Stomach (tissue), 9 donors: ENCODE results near the gene PSD4. TPM values are rescaled to one million over a fixed set of nuclear protein-coding genes. Genes with fewer than 3 reads are reported as not detected.

Experiments
- DNase-seq, 2 donors: peaks; one replicate each; pipeline versions ENCODE4 v3.0.0 to v3.0.0-alpha.2; 2013 to 2019
- H3K27ac ChIP-seq, 5 donors: fragments of 200-600 bp in 4 of 5; sonication (generic) in 4 of 5; one replicate each; pipeline ENCODE4 v1.5.1; 2013 to 2019; ENCODE audit warnings: mild to moderate bottlenecking in 1 of 5, moderate library complexity in 1 of 5
- H3K27me3 ChIP-seq, 3 donors: fragments of 200-600 bp; sonication (generic); one replicate each; pipeline ENCODE4 v1.5.1; 2017 to 2019; ENCODE audit warnings: mixed run types in 1 of 3
- H3K36me3 ChIP-seq, 4 donors: fragments of 200-600 bp; sonication (generic); 1 replicate in 3 of 4; 2 replicates in 1 of 4; pipeline ENCODE4 v1.5.1; 2016 to 2019
- H3K4me1 ChIP-seq, 4 donors: fragments of 200-600 bp; sonication (generic); one replicate each; pipeline ENCODE4 v1.5.1; 2016 to 2019
- H3K4me3 ChIP-seq, 4 donors: fragments of 200-600 bp; sonication (generic) in 3 of 4; one replicate each; pipeline ENCODE4 v1.5.1; 2016 to 2019; ENCODE audit warnings: mild to moderate bottlenecking in 1 of 4
- H3K9me3 ChIP-seq, 4 donors: fragments of 200-600 bp; sonication (generic); one replicate each; pipeline ENCODE4 v1.5.1; 2016 to 2019
- EP300 ChIP-seq: sonication (generic); formaldehyde crosslinking; IDR thresholded peaks from one replicate; pipeline ENCODE4 v1.6.1; 2017; ENCODE audit warnings: antibody characterized with exemption
- POLR2A ChIP-seq, 4 donors: fragments of 450-650 bp; IDR thresholded peaks; one replicate each; pipeline ENCODE4 v1.6.1; 2016; ENCODE audit warnings: antibody characterized with exemption in 4 of 4, control low read depth in 2 of 4, mild to moderate bottlenecking in 1 of 4, moderate library complexity in 1 of 4
- POLR2AphosphoS5 ChIP-seq, 3 donors: sonication (generic); formaldehyde crosslinking; IDR thresholded peaks; one replicate each; pipeline ENCODE4 v1.6.1; 2016; ENCODE audit warnings: antibody characterized with exemption in 3 of 3
- WGBS, 5 donors: extraction: QIAGEN DNeasy Blood & Tissue Kit in 3 of 5; methylation state at CpG; one replicate each; pipeline versions ENCODE4 v1.1.5 to v1.1.7; 2013 to 2018; 5-methylcytosine and 5-hydroxymethylcytosine counted together
- intact Hi-C: fragments of 100-400 bp; cut with DNase I; formaldehyde crosslinking; loops from one replicate; pipeline ENCODE4 v1.15.1; 2023; ENCODE audit warnings: low total_unique reads
- polyA plus RNA-seq, 3 donors: library from polyadenylated mRNA; stranded (reverse); fragments of 200-250 nt; gene quantifications; one replicate each; pipeline ENCODE4 v1.2.3, GENCODE V29; 2013
- total RNA-seq, 5 donors: library from RNA; depleted of rRNA; stranded (reverse); fragments of >200 nt; gene quantifications; one replicate each; pipeline versions ENCODE4 v1.1.0 to v1.2.3, GENCODE V29; 2014 to 2016
- TF ChIP-seq, protein P1 (sequence below), 7 experiments: fragments of 450-650 bp in 4 of 7; fragments of 200-600 bp in 3 of 7; sonication (generic) in 3 of 7; IDR thresholded peaks; one replicate each; pipeline ENCODE4 v1.5.1; 2016 to 2019; ENCODE audit warnings: antibody characterized with exemption in 7 of 7, control low read depth in 2 of 7, mild to moderate bottlenecking in 1 of 7
- donor health status: healthy with polysubstance abuse.
- donor health status: Bipolar disorder and iron deficiency.
- donor health status: healthy.

The PSD4 gene
- total and polyA plus RNA-seq, 8 donors: 19.9 to 146 (median 36.4) TPM

GRCh38 chr2:113206251-113206650, 32.5 kb downstream of the PSD4 start:
- intact Hi-C loops: no loop called here
- H3K27ac ChIP-seq: no peak overlapping the region
- WGBS, 5 donors: 66 to 85% (median 72%) methylated on average over 6 of the region's 6 CpGs
- H3K9me3 ChIP-seq: no peaks in the 10 kb centered on the region
- TF ChIP-seq POLR2A (IDR thresholded peaks at IDR 0.05) (no peak), POLR2AphosphoS5 (IDR thresholded peaks at IDR 0.05) (no peak), EP300 (no peak)
- TF ChIP-seq, protein P1, sequence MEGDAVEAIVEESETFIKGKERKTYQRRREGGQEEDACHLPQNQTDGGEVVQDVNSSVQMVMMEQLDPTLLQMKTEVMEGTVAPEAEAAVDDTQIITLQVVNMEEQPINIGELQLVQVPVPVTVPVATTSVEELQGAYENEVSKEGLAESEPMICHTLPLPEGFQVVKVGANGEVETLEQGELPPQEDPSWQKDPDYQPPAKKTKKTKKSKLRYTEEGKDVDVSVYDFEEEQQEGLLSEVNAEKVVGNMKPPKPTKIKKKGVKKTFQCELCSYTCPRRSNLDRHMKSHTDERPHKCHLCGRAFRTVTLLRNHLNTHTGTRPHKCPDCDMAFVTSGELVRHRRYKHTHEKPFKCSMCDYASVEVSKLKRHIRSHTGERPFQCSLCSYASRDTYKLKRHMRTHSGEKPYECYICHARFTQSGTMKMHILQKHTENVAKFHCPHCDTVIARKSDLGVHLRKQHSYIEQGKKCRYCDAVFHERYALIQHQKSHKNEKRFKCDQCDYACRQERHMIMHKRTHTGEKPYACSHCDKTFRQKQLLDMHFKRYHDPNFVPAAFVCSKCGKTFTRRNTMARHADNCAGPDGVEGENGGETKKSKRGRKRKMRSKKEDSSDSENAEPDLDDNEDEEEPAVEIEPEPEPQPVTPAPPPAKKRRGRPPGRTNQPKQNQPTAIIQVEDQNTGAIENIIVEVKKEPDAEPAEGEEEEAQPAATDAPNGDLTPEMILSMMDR (IDR thresholded peaks at IDR 0.05): no peak
- DNase-seq: no peak
- no peaks in the 10 kb centered on the region for H3K27me3 ChIP-seq
- peaks cover 15 to 55% (median 41%) of the 10 kb centered on the region in 4 donors for H3K4me1 ChIP-seq
- H3K4me3 ChIP-seq: no peak overlapping the region
- H3K36me3 ChIP-seq: peaks cover 1 to 16% (median 15%) of the 10 kb centered on the region in 4 donors

DNA sequence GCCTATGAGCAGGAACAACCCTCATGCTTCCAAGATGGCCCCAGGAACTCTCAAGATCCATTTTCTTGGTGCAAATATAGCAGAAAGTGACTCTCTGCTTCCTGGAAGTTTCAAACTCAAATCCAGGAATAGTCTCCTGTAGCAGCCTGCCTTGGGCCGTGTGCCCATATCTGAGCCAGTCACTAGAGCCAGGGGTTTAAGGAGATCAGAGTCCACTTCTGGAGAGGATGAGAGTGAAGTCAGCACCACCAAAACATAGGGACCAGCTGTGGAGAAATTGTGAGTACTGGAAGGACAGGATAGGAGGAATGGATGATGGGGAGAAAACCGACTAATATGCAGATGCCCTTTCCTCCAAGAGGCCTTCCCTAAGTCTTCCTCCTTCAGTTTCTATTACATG, 33.2 kb downstream of the PSD4 start:
- peaks cover 23 to 55% (median 43%) of the 10 kb centered on the region in 4 donors for H3K4me1 ChIP-seq
- intact Hi-C loops: no loop called here
- no peak for DNase-seq
- H3K9me3 ChIP-seq: no peaks in the 10 kb centered on the region
- WGBS, 5 donors: 58 to 66% (median 62%) methylated on average over 2 of the region's 2 CpGs
- peak overlapping the region in 1 of 5 donors; percentile 14 for H3K27ac ChIP-seq
- peaks cover 0 to 9% (median 7%) of the 10 kb centered on the region in 4 donors for H3K36me3 ChIP-seq
- TF ChIP-seq, protein P1 (IDR thresholded peaks at IDR 0.05): no peak
- TF ChIP-seq POLR2AphosphoS5 (IDR thresholded peaks at IDR 0.05): no peak
- TF ChIP-seq EP300: no peak
- no peak for TF ChIP-seq POLR2A (IDR thresholded peaks at IDR 0.05)
- H3K27me3 ChIP-seq: no peaks in the 10 kb centered on the region
- no peak overlapping the region for H3K4me3 ChIP-seq

- Histone ChIP-seq H3K36me3 (no peaks in the 10 kb centered on the region), H3K4me1 (peaks cover 32 to 60% (median 49%) of the 10 kb centered on the region in 4 donors), H3K4me3 (no peak overlapping the region), H3K27me3 (no peaks in the 10 kb centered on the region), H3K27ac (peak overlapping the region in 1 of 5 donors; percentile 74), H3K9me3 (no peaks in the 10 kb centered on the region)
- 94 to 98% (median 94%) methylated on average over 5 of the region's 5 CpGs for WGBS, 5 donors
- no peak for TF ChIP-seq POLR2AphosphoS5 (IDR thresholded peaks at IDR 0.05)
- DNase-seq: no peak
- intact Hi-C loops: no loop called here
Measured at GRCh38 chr2:113208396-113208795, 34.6 kb downstream of the PSD4 start.

- Histone ChIP-seq H3K9me3 (no peaks in the 10 kb centered on the region), H3K4me3 (no peak overlapping the region), H3K27ac (peak overlapping the region in 2 of 5 donors; percentile 74 to 77), H3K27me3 (no peaks in the 10 kb centered on the region), H3K36me3 (no peaks in the 10 kb centered on the region), H3K4me1 (peaks cover 31 to 55% (median 46%) of the 10 kb centered on the region in 4 donors)
- no peak for TF ChIP-seq POLR2AphosphoS5 (IDR thresholded peaks at IDR 0.05)
- TF ChIP-seq, protein P1 (IDR thresholded peaks at IDR 0.05): no peak
- peak in 1 of 2 donors; percentile 64 for DNase-seq
- WGBS, 5 donors: 68 to 72% (median 70%) methylated on average over 8 of the region's 8 CpGs
- intact Hi-C loops: no loop called here
Measured at GRCh38 chr2:113209011-113209645, 35.4 kb downstream of the PSD4 start.

GRCh38 chr2:113209646-113210171, 35.9 kb downstream of the PSD4 start:
- Histone ChIP-seq H3K36me3 (no peaks in the 10 kb centered on the region), H3K4me1 (peaks cover 29 to 50% (median 41%) of the 10 kb centered on the region in 4 donors), H3K4me3 (no peak overlapping the region), H3K27ac (peak overlapping the region in 2 of 5 donors; percentile 74 to 77), H3K27me3 (no peaks in the 10 kb centered on the region), H3K9me3 (no peaks in the 10 kb centered on the region)
- TF ChIP-seq EP300 (no peak), POLR2AphosphoS5 (IDR thresholded peaks at IDR 0.05) (no peak), POLR2A (IDR thresholded peaks at IDR 0.05) (no peak)
- TF ChIP-seq, protein P1 (IDR thresholded peaks at IDR 0.05): no peak
- peak in 1 of 2 donors; percentile 55 for DNase-seq
- intact Hi-C loops: no loop called here
- WGBS, 5 donors: 63 to 82% (median 67%) methylated on average over 15 of the region's 15 CpGs
